WTC11 (cell line): Measurements from ENCODE around the gene MCRS1.

Source experiments
- TF ChIP-seq, protein P1 (sequence below): fragments of 200-600 bp; IDR thresholded peaks from 2 replicates; pipeline ENCODE4 v1.8.0; 2022; ENCODE audit warnings: antibody characterized with exemption
- TF ChIP-seq, protein P2 (sequence below): sonication (generic); formaldehyde crosslinking; IDR thresholded peaks from 2 replicates; pipeline ENCODE4 v1.8.1; 2022; ENCODE audit warnings: low read depth, missing genetic modification reagents, borderline replicate concordance
- TF ChIP-seq, protein P3 (sequence below): sonication (generic); formaldehyde crosslinking; IDR thresholded peaks from 2 replicates; pipeline ENCODE4 v1.8.1; 2022; ENCODE audit warnings: low read depth, mild to moderate bottlenecking, moderate library complexity, missing genetic modification reagents, borderline replicate concordance
- TF ChIP-seq, protein P4 (sequence below): sonication (generic); formaldehyde crosslinking; conservative IDR thresholded peaks from 2 replicates; pipeline ENCODE4 v1.8.1; 2022; ENCODE audit warnings: mild to moderate bottlenecking, missing genetic modification reagents

DNA sequence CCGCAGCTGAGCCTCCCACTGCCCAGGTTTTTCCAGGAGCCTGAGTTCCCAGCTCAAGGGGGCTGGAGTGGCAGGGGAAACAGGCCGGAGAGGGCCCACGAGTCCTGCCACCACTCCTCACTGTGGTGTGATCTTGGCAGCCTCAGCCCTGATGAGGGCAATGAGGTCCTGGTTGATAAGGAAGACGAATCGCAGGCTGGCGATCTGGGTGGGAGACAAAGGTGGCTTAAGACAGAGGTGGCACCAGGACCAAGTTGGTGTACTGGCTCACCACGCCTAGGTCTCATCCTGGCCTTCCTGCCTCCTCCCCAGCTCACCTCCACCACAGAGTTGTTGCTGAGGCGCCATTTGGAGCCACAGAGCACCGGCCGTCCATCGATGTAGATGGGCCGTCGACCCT, 9.4 kb downstream of the MCRS1 start:
- TF ChIP-seq, protein P1, sequence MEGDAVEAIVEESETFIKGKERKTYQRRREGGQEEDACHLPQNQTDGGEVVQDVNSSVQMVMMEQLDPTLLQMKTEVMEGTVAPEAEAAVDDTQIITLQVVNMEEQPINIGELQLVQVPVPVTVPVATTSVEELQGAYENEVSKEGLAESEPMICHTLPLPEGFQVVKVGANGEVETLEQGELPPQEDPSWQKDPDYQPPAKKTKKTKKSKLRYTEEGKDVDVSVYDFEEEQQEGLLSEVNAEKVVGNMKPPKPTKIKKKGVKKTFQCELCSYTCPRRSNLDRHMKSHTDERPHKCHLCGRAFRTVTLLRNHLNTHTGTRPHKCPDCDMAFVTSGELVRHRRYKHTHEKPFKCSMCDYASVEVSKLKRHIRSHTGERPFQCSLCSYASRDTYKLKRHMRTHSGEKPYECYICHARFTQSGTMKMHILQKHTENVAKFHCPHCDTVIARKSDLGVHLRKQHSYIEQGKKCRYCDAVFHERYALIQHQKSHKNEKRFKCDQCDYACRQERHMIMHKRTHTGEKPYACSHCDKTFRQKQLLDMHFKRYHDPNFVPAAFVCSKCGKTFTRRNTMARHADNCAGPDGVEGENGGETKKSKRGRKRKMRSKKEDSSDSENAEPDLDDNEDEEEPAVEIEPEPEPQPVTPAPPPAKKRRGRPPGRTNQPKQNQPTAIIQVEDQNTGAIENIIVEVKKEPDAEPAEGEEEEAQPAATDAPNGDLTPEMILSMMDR, result no peak
- TF ChIP-seq, protein P2, sequence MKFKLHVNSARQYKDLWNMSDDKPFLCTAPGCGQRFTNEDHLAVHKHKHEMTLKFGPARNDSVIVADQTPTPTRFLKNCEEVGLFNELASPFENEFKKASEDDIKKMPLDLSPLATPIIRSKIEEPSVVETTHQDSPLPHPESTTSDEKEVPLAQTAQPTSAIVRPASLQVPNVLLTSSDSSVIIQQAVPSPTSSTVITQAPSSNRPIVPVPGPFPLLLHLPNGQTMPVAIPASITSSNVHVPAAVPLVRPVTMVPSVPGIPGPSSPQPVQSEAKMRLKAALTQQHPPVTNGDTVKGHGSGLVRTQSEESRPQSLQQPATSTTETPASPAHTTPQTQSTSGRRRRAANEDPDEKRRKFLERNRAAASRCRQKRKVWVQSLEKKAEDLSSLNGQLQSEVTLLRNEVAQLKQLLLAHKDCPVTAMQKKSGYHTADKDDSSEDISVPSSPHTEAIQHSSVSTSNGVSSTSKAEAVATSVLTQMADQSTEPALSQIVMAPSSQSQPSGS, result no peak
- TF ChIP-seq, protein P3, sequence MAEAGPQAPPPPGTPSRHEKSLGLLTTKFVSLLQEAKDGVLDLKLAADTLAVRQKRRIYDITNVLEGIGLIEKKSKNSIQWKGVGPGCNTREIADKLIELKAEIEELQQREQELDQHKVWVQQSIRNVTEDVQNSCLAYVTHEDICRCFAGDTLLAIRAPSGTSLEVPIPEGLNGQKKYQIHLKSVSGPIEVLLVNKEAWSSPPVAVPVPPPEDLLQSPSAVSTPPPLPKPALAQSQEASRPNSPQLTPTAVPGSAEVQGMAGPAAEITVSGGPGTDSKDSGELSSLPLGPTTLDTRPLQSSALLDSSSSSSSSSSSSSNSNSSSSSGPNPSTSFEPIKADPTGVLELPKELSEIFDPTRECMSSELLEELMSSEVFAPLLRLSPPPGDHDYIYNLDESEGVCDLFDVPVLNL, result no peak
- TF ChIP-seq, protein P4, sequence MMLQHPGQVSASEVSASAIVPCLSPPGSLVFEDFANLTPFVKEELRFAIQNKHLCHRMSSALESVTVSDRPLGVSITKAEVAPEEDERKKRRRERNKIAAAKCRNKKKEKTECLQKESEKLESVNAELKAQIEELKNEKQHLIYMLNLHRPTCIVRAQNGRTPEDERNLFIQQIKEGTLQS (CRISPR knock-in tag), result no peak
